HUDEP-2 (cell line): ENCODE data around the gene KIF1B.

Source experiments
- DNase-seq, 76 experiments: peaks; one replicate each; lab custom pipeline; 2025; ENCODE audit not compliant: unreplicated experiment in 76 of 76; lab: John Stamatoyannopoulos, UW

Gene KIF1B

GRCh38 chr1:10322821-10323220 is 112.5 kb downstream of the KIF1B start:
- no peak for DNase-seq

GRCh38 chr1:10324627-10325026 is 114.3 kb downstream of the KIF1B start:
- no peak for DNase-seq

- DNase-seq: no peak
These were observed 115.2 kb downstream of the KIF1B start for GRCh38 chr1:10325521-10325920.

- no peak for DNase-seq
These were observed 115.9 kb downstream of the KIF1B start for GRCh38 chr1:10326251-10326650.

- DNase-seq: no peak
These were observed 118.0 kb downstream of the KIF1B start for GRCh38 chr1:10328180-10328963.

GRCh38 chr1:10337436-10337835 is 127.1 kb downstream of the KIF1B start:
- DNase-seq: no peak

- DNase-seq: peak in 25 of 76 experiments; percentile 1 to 27 (median 10)
These were observed 127.7 kb downstream of the KIF1B start for GRCh38 chr1:10338047-10338446.

GRCh38 chr1:10338611-10339010 is 128.2 kb downstream of the KIF1B start:
- no peak for DNase-seq

GRCh38 chr1:10339036-10339567 is 128.7 kb downstream of the KIF1B start:
- DNase-seq: no peak

- peak in 48 of 76 experiments; percentile 2 to 51 (median 24) for DNase-seq
These were observed 129.4 kb downstream of the KIF1B start for GRCh38 chr1:10339815-10340214.

GRCh38 chr1:10340930-10341590 is 130.7 kb downstream of the KIF1B start:
- no peak for DNase-seq

GRCh38 chr1:10347109-10347508 is 136.7 kb downstream of the KIF1B start:
- DNase-seq: no peak

- DNase-seq: no peak
These were observed 142.9 kb downstream of the KIF1B start for GRCh38 chr1:10353282-10353681.

- no peak for DNase-seq
These were observed 143.3 kb downstream of the KIF1B start for GRCh38 chr1:10353693-10354092.

- no peak for DNase-seq
These were observed 149.7 kb downstream of the KIF1B start for GRCh38 chr1:10360045-10360444.

- no peak for DNase-seq
These were observed 151.1 kb downstream of the KIF1B start for GRCh38 chr1:10361515-10361914.

- DNase-seq: no peak
These were observed 157.8 kb downstream of the KIF1B start for GRCh38 chr1:10368194-10368593.

- no peak for DNase-seq
These were observed 164.1 kb downstream of the KIF1B start for GRCh38 chr1:10374442-10374860.

- DNase-seq: peak in 68 of 76 experiments; percentile 7 to 84 (median 48)
These were observed 167.1 kb downstream of the KIF1B start for GRCh38 chr1:10377365-10378029.

- no peak for DNase-seq
These were observed 167.9 kb downstream of the KIF1B start for GRCh38 chr1:10378081-10378841.
